Astrocyte (in vitro differentiated cells and primary cell): Measurements from ENCODE around the gene CHN2.

Experiments
- EZH2 ChIP-seq: IDR thresholded peaks from 2 replicates; pipeline ENCODE4 v1.6.1; 2012; ENCODE audit warnings: mild to moderate bottlenecking, low read length, inconsistent platforms; ENCODE audit not compliant: insufficient read depth
- TF ChIP-seq, protein P1 (sequence below): IDR thresholded peaks from 2 replicates; pipeline ENCODE4 v1.5.1; 2011; ENCODE audit warnings: low read depth, mild to moderate bottlenecking, inconsistent platforms, low read length, moderate library complexity; ENCODE audit not compliant: insufficient read depth

GRCh38 chr7:29242265-29242664 lies 47.7 kb downstream of the CHN2 start:
- TF ChIP-seq, protein P1, sequence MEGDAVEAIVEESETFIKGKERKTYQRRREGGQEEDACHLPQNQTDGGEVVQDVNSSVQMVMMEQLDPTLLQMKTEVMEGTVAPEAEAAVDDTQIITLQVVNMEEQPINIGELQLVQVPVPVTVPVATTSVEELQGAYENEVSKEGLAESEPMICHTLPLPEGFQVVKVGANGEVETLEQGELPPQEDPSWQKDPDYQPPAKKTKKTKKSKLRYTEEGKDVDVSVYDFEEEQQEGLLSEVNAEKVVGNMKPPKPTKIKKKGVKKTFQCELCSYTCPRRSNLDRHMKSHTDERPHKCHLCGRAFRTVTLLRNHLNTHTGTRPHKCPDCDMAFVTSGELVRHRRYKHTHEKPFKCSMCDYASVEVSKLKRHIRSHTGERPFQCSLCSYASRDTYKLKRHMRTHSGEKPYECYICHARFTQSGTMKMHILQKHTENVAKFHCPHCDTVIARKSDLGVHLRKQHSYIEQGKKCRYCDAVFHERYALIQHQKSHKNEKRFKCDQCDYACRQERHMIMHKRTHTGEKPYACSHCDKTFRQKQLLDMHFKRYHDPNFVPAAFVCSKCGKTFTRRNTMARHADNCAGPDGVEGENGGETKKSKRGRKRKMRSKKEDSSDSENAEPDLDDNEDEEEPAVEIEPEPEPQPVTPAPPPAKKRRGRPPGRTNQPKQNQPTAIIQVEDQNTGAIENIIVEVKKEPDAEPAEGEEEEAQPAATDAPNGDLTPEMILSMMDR = no peak
- no peak for TF ChIP-seq EZH2
